Measurements from ENCODE around the gene TIGAR.
A peak's percentile ranks its signal among the peaks of the same experiment; 100 is the strongest.

- TF ChIP-seq POLR2A (IDR thresholded peaks at IDR 0.05; ENCODE audit: low read length), result peak; percentile 27
- TF ChIP-seq GATA1 (IDR thresholded peaks at IDR 0.05; ENCODE audit: low read depth, low read length), result no peak
Observed at GRCh38 chr12:4320853-4321701, at the start of gene TIGAR.
